ENCODE results near the gene IL3RA. TPM values are rescaled to one million over a fixed set of nuclear protein-coding genes. Genes with fewer than 3 reads are reported as not detected.
"Not testable (repeated sequence)": the region's sequence is repeated elsewhere in the genome, so short reads cannot be mapped to it uniquely, and the experiment has no call there.

The IL3RA gene
- total RNA-seq, 1 donor from 2014 or later = 0.97 TPM

DNA sequence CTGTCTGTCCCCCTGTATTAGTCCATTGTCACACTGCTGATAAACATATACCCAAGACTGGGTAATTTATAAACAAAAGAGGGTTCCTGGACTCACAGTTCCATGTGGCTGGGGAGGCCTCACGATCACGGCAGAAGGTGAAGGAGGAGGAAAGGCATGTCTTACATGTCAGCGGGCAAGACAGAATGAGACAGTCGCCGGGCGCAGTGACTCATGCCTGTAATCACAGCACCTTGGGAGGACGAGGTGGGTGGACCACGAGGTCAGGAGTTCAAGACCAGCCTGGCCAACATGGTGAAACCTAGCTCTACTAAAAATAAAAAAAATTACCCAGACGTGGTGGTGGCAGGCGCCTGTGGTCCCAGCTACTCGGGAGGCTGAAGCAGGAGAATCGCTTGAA lies 24.7 kb downstream of the IL3RA start:
- no peak overlapping the region for H3K27ac Mint-ChIP-seq (ENCODE audit: unreplicated experiment)
- H3K4me1 Mint-ChIP-seq (ENCODE audit: unreplicated experiment) = no peaks in the 10 kb centered on the region
- no peak for DNase-seq (ENCODE audit: low spot score)
- peaks cover 34% of the 10 kb centered on the region for H3K36me3 Mint-ChIP-seq (ENCODE audit: low read depth, unreplicated experiment)
- no peaks in the 10 kb centered on the region for H3K9me3 Mint-ChIP-seq (ENCODE audit: unreplicated experiment)
- TF ChIP-seq, protein P1, sequence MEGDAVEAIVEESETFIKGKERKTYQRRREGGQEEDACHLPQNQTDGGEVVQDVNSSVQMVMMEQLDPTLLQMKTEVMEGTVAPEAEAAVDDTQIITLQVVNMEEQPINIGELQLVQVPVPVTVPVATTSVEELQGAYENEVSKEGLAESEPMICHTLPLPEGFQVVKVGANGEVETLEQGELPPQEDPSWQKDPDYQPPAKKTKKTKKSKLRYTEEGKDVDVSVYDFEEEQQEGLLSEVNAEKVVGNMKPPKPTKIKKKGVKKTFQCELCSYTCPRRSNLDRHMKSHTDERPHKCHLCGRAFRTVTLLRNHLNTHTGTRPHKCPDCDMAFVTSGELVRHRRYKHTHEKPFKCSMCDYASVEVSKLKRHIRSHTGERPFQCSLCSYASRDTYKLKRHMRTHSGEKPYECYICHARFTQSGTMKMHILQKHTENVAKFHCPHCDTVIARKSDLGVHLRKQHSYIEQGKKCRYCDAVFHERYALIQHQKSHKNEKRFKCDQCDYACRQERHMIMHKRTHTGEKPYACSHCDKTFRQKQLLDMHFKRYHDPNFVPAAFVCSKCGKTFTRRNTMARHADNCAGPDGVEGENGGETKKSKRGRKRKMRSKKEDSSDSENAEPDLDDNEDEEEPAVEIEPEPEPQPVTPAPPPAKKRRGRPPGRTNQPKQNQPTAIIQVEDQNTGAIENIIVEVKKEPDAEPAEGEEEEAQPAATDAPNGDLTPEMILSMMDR (IDR thresholded peaks at IDR 0.05; ENCODE audit: unreplicated experiment) = no peak
- no peak overlapping the region for H3K4me3 Mint-ChIP-seq (ENCODE audit: unreplicated experiment)
- H3K27me3 Mint-ChIP-seq (ENCODE audit: unreplicated experiment) = peaks cover 19% of the 10 kb centered on the region

DNA sequence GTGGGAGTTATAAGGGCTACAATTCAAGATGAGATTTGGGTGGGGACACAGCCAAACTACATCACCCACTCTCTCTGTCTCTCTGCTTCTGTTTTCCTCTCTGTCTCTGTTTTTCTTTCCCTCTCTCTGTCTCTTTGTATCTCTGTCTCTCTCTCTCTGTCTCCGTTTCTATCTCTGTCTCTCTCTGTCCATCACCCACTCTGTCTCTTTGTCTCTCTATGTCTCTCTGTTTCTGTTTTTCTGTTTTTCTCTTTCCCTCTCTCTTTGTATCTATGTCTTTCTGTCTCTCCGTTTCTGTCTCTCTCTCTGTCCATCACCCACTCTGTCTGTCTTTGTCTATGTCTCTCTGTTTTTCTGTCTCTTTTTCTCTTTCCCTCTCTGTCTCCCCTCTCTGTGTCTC lies 25.3 kb downstream of the IL3RA start:
- Mint-ChIP-seq H3K27ac (ENCODE audit: unreplicated experiment) (peak overlapping the region; percentile 3), H3K4me1 (ENCODE audit: unreplicated experiment) (no peaks in the 10 kb centered on the region), H3K27me3 (ENCODE audit: unreplicated experiment) (peaks cover 19% of the 10 kb centered on the region), H3K4me3 (ENCODE audit: unreplicated experiment) (peak overlapping the region; percentile 45), H3K9me3 (ENCODE audit: unreplicated experiment) (no peaks in the 10 kb centered on the region), H3K36me3 (ENCODE audit: low read depth, unreplicated experiment) (peaks cover 34% of the 10 kb centered on the region)
- TF ChIP-seq, protein P1 (IDR thresholded peaks at IDR 0.05; ENCODE audit: unreplicated experiment) = no peak
- DNase-seq (ENCODE audit: low spot score) = no peak

DNA sequence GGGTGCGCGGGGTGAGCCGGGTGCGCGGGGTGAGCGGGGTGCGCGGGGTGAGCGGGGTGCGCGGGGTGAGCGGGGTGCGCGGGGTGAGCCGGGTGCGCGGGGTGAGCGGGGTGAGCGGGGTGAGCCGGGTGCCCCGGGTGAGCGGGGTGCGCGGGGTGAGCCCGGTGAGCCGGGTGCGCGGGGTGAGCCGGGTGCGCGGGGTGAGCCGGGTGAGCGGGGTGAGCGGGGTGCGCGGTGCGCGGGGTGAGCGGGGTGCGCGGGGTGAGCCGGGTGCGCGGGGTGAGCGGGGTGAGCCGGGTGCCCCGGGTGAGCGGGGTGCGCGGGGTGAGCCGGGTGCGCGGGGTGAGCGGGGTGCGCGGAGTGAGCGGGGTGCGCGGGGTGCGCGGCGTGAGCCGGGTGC lies 29.8 kb downstream of the IL3RA start:
- H3K9me3 Mint-ChIP-seq (ENCODE audit: unreplicated experiment); H3K4me3 Mint-ChIP-seq (ENCODE audit: unreplicated experiment); H3K27ac Mint-ChIP-seq (ENCODE audit: unreplicated experiment); DNase-seq (ENCODE audit: low spot score); H3K4me1 Mint-ChIP-seq (ENCODE audit: unreplicated experiment): not testable (repeated sequence)
- peaks cover 18% of the 10 kb centered on the region for H3K27me3 Mint-ChIP-seq (ENCODE audit: unreplicated experiment)
- peaks cover 18% of the 10 kb centered on the region for H3K36me3 Mint-ChIP-seq (ENCODE audit: low read depth, unreplicated experiment)

DNA sequence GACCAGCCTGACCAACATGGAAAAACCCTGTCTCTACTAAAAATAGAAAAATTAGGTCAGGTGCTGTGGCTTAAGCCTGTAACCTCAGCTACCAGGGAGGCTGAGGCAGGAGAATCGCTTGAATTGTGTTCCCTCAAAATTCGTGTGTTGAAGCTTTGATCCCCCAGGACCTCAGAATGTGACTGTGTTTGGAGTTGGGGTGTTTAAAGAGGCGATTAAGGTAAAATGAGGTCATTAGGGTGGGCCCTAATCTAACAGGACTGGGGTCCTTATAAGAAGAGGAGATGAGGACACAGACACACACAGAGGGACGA lies 31.8 kb downstream of the IL3RA start:
- peaks cover 14% of the 10 kb centered on the region for H3K27me3 Mint-ChIP-seq (ENCODE audit: unreplicated experiment)
- H3K36me3 Mint-ChIP-seq (ENCODE audit: low read depth, unreplicated experiment) = peaks cover 7% of the 10 kb centered on the region
- no peak for DNase-seq (ENCODE audit: low spot score)
- no peaks in the 10 kb centered on the region for H3K9me3 Mint-ChIP-seq (ENCODE audit: unreplicated experiment)
- TF ChIP-seq, protein P1 (IDR thresholded peaks at IDR 0.05; ENCODE audit: unreplicated experiment) = no peak
- H3K4me1 Mint-ChIP-seq (ENCODE audit: unreplicated experiment) = no peaks in the 10 kb centered on the region
- H3K4me3 Mint-ChIP-seq (ENCODE audit: unreplicated experiment) = no peak overlapping the region
- no peak overlapping the region for H3K27ac Mint-ChIP-seq (ENCODE audit: unreplicated experiment)

DNA sequence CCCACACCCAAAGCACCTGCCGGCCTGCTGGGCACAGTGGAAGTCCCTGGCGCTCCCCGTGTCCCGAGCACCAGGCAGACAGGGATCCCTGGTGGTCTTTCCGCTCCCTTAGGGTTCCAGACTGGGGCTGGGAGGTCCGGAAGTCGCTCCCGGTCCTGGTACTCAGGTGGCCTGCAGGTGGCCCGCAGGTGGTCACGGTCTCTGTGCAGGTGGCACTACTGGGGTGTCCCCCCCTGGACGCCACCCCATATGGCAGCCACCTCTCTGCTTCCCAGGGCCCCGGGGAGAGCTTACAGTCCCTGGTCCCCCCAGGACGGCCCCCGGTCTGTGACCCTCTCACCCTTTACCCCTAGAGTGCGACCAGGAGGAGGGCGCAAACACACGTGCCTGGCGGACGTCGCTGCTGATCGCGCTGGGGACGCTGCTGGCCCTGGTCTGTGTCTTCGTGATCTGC lies 41.7 kb downstream of the IL3RA start:
- TF ChIP-seq, protein P1 (IDR thresholded peaks at IDR 0.05; ENCODE audit: unreplicated experiment) = no peak
- no peak for DNase-seq (ENCODE audit: low spot score)
- no peak overlapping the region for H3K27ac Mint-ChIP-seq (ENCODE audit: unreplicated experiment)
- H3K36me3 Mint-ChIP-seq (ENCODE audit: low read depth, unreplicated experiment) = peaks cover 7% of the 10 kb centered on the region
- no peak overlapping the region for H3K4me3 Mint-ChIP-seq (ENCODE audit: unreplicated experiment)
- peaks cover 16% of the 10 kb centered on the region for H3K27me3 Mint-ChIP-seq (ENCODE audit: unreplicated experiment)
- H3K9me3 Mint-ChIP-seq (ENCODE audit: unreplicated experiment) = no peaks in the 10 kb centered on the region
- H3K4me1 Mint-ChIP-seq (ENCODE audit: unreplicated experiment) = peaks cover 3% of the 10 kb centered on the region
